ENCODE measurements around the gene CPB2.

The CPB2 gene

DNA sequence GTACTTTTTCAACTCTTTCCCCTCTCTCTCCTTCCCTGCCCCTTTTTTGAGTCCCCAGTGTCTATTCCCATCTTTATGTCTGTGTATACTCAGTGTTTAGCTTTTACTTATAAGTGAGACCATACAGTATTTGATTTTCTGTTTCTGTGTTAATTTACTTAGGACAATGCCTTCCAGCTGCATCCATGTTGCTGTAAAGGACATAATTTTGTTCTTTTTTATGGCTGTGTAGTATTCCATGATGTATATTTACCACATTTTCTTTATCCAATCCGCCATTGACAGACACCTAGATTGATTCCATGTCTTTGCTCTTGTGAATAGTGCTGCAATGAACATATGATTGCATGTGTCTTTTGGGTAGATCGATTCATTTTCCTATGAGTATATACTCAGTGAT lies 41.5 kb downstream of the CPB2 start:
- TF ChIP-seq TEAD4 (IDR thresholded peaks at IDR 0.05) (no peak), EGR1 (IDR thresholded peaks at IDR 0.05) (no peak), FOXM1 (IDR thresholded peaks at IDR 0.05; ENCODE audit: borderline replicate concordance, low read depth) (no peak), TAF1 (IDR thresholded peaks at IDR 0.05; ENCODE audit: low read depth) (no peak), ZBTB7A (IDR thresholded peaks at IDR 0.05; ENCODE audit: low read depth) (no peak), NFIC (IDR thresholded peaks at IDR 0.05) (no peak), CREB1 (IDR thresholded peaks at IDR 0.05; ENCODE audit: low read depth) (no peak), EP300 (IDR thresholded peaks at IDR 0.05; ENCODE audit: borderline replicate concordance) (no peak), CEBPB (IDR thresholded peaks at IDR 0.05) (no peak), YY1 (IDR thresholded peaks at IDR 0.05; ENCODE audit: low read depth) (no peak), TCF12 (IDR thresholded peaks at IDR 0.05; ENCODE audit: low read depth) (no peak), RAD21 (IDR thresholded peaks at IDR 0.05; ENCODE audit: low read depth) (no peak)
- TF ChIP-seq, protein P1, sequence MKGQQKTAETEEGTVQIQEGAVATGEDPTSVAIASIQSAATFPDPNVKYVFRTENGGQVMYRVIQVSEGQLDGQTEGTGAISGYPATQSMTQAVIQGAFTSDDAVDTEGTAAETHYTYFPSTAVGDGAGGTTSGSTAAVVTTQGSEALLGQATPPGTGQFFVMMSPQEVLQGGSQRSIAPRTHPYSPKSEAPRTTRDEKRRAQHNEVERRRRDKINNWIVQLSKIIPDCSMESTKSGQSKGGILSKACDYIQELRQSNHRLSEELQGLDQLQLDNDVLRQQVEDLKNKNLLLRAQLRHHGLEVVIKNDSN (IDR thresholded peaks at IDR 0.05), result no peak
- TF ChIP-seq, protein P2, sequence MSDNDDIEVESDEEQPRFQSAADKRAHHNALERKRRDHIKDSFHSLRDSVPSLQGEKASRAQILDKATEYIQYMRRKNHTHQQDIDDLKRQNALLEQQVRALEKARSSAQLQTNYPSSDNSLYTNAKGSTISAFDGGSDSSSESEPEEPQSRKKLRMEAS (IDR thresholded peaks at IDR 0.05), result no peak
- TF ChIP-seq, protein P3, sequence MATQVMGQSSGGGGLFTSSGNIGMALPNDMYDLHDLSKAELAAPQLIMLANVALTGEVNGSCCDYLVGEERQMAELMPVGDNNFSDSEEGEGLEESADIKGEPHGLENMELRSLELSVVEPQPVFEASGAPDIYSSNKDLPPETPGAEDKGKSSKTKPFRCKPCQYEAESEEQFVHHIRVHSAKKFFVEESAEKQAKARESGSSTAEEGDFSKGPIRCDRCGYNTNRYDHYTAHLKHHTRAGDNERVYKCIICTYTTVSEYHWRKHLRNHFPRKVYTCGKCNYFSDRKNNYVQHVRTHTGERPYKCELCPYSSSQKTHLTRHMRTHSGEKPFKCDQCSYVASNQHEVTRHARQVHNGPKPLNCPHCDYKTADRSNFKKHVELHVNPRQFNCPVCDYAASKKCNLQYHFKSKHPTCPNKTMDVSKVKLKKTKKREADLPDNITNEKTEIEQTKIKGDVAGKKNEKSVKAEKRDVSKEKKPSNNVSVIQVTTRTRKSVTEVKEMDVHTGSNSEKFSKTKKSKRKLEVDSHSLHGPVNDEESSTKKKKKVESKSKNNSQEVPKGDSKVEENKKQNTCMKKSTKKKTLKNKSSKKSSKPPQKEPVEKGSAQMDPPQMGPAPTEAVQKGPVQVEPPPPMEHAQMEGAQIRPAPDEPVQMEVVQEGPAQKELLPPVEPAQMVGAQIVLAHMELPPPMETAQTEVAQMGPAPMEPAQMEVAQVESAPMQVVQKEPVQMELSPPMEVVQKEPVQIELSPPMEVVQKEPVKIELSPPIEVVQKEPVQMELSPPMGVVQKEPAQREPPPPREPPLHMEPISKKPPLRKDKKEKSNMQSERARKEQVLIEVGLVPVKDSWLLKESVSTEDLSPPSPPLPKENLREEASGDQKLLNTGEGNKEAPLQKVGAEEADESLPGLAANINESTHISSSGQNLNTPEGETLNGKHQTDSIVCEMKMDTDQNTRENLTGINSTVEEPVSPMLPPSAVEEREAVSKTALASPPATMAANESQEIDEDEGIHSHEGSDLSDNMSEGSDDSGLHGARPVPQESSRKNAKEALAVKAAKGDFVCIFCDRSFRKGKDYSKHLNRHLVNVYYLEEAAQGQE (IDR thresholded peaks at IDR 0.05; ENCODE audit: low read depth), result no peak

DNA sequence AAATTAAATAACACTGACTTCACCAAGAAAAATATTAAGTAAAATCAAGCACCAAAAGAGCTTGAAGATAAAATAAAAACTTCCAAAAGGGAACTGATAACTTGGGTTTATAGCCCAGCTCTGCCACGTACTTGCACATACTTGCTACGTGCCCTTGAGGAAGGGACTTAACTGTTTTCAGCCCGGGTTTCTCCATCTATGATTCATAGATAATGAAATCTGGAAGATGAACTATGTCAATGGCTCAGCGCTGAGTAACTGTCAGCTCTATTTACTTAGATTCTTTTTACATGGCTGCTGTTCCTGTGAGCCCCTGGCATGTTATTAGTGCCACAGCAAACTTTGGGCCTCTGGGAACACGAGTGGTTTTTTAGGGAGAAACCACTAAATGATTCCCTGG lies 42.6 kb downstream of the CPB2 start:
- TF ChIP-seq RAD21 (IDR thresholded peaks at IDR 0.05; ENCODE audit: low read depth), result no peak
- TF ChIP-seq TCF12 (IDR thresholded peaks at IDR 0.05; ENCODE audit: low read depth), result no peak
- TF ChIP-seq, protein P3 (IDR thresholded peaks at IDR 0.05; ENCODE audit: low read depth), result no peak
- no peak for TF ChIP-seq CREB1 (IDR thresholded peaks at IDR 0.05; ENCODE audit: low read depth)
- TF ChIP-seq EGR1 (IDR thresholded peaks at IDR 0.05), result no peak
- TF ChIP-seq CEBPB (IDR thresholded peaks at IDR 0.05), result no peak
- TF ChIP-seq YY1 (IDR thresholded peaks at IDR 0.05; ENCODE audit: low read depth), result no peak
- no peak for TF ChIP-seq TEAD4 (IDR thresholded peaks at IDR 0.05)
- TF ChIP-seq, protein P2 (IDR thresholded peaks at IDR 0.05), result no peak
- no peak for TF ChIP-seq EP300 (IDR thresholded peaks at IDR 0.05; ENCODE audit: borderline replicate concordance)
- no peak for TF ChIP-seq FOXM1 (IDR thresholded peaks at IDR 0.05; ENCODE audit: borderline replicate concordance, low read depth)
- TF ChIP-seq, protein P1 (IDR thresholded peaks at IDR 0.05), result no peak
- TF ChIP-seq ZBTB7A (IDR thresholded peaks at IDR 0.05; ENCODE audit: low read depth), result no peak

DNA sequence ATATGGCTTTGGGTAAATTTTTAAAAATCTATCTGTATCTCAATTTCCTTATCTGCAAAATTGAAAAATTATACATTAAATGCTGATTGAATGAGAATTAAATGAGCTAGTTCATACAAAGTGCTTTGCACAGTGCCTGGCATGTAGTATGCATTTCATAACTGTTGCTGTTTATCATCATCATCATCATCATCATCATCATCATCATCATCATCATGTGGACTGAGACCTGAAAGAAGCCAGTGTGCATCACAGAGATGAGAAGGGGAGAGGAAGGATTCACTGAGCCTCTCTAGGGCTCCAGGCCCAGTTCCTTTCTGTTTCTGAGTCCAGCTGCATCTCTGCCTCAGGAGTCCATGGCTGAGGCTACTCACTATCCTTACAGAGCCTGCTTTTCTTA lies 45.4 kb downstream of the CPB2 start:
- TF ChIP-seq EP300 (IDR thresholded peaks at IDR 0.05; ENCODE audit: borderline replicate concordance), result no peak
- TF ChIP-seq TEAD4 (IDR thresholded peaks at IDR 0.05), result no peak
- no peak for TF ChIP-seq CREB1 (IDR thresholded peaks at IDR 0.05; ENCODE audit: low read depth)
- TF ChIP-seq, protein P2 (IDR thresholded peaks at IDR 0.05), result no peak
- no peak for TF ChIP-seq TAF1 (IDR thresholded peaks at IDR 0.05; ENCODE audit: low read depth)
- TF ChIP-seq FOXM1 (IDR thresholded peaks at IDR 0.05; ENCODE audit: borderline replicate concordance, low read depth), result no peak
- no peak for TF ChIP-seq RAD21 (IDR thresholded peaks at IDR 0.05; ENCODE audit: low read depth)
- TF ChIP-seq TCF12 (IDR thresholded peaks at IDR 0.05; ENCODE audit: low read depth), result no peak
- TF ChIP-seq, protein P1 (IDR thresholded peaks at IDR 0.05), result no peak
- TF ChIP-seq EGR1 (IDR thresholded peaks at IDR 0.05), result no peak

DNA sequence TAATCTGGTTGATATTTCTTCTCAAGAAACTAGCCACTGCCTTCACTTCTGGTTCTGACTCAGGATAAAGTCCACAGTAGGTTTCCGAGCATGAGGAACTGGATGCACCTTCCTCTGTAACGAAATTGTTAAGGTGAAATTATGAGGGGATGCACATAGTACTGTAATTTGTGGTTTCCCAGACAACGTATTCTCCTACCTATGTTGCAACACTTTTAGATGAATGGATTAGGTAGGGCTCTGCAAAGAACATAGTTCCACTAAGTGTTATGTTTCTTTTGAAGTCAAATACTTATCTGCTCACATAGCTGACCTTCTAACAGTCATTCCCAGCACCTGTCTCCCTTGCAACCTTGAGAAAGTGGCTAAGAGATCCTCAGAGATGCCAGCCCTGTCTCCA lies 46.6 kb downstream of the CPB2 start:
- TF ChIP-seq TCF12 (IDR thresholded peaks at IDR 0.05; ENCODE audit: low read depth), result no peak
- no peak for TF ChIP-seq NFIC (IDR thresholded peaks at IDR 0.05)
- TF ChIP-seq EP300 (IDR thresholded peaks at IDR 0.05; ENCODE audit: borderline replicate concordance), result no peak
- TF ChIP-seq YY1 (IDR thresholded peaks at IDR 0.05; ENCODE audit: low read depth), result no peak
- TF ChIP-seq, protein P3 (IDR thresholded peaks at IDR 0.05; ENCODE audit: low read depth), result no peak
- no peak for TF ChIP-seq TAF1 (IDR thresholded peaks at IDR 0.05; ENCODE audit: low read depth)
- TF ChIP-seq, protein P2 (IDR thresholded peaks at IDR 0.05), result no peak
- no peak for TF ChIP-seq CREB1 (IDR thresholded peaks at IDR 0.05; ENCODE audit: low read depth)

Measured in Ishikawa (cell line).